Pancreas (tissue), 10 donors: ENCODE measurements around the gene MEAK7. TPM values are rescaled to one million over a fixed set of nuclear protein-coding genes. Genes with fewer than 3 reads are reported as not detected.
A peak's percentile ranks its signal among the peaks of the same experiment; 100 is the strongest.

Source experiments
- ATAC-seq, 4 donors: fragments of 200-7000 bp; cut with Tn5 transposase; one replicate each; pipeline versions ENCODE4 v1.8.0 to v1.9.1; 2020; ENCODE audit warnings: mild to moderate bottlenecking in 4 of 4, moderate library complexity in 4 of 4
- DNase-seq, 6 donors: peaks; one replicate each; pipeline ENCODE4 v3.0.0-alpha.2; 2020
- FAIRE-seq: peaks from 2 replicates; lab custom pipeline; 2012; peaks lifted over from hg19 to GRCh38; lab: Jason Lieb, UNC
- H3K27ac ChIP-seq, 4 donors: fragments of 200-600 bp; sonication (generic); 1 replicate in 3 of 4; 2 replicates in 1 of 4; pipeline versions ENCODE4 v1.5.0 to v1.8.0; 2020
- H3K27me3 ChIP-seq, 4 donors: fragments of 200-600 bp; one replicate each; pipeline ENCODE4 v1.8.0; 2021
- H3K36me3 ChIP-seq, 3 donors: fragments of 200-600 bp; sonication (generic) in 1 of 3; one replicate each; pipeline versions ENCODE4 v1.5.0 to v1.8.0; 2020 to 2021
- H3K4me1 ChIP-seq, 3 donors: fragments of 200-600 bp; one replicate each; pipeline ENCODE4 v1.8.0; 2021
- H3K4me3 ChIP-seq, 4 donors: fragments of 200-600 bp; sonication (generic) in 2 of 4; one replicate each; pipeline versions ENCODE4 v1.5.0 to v1.8.0; 2020 to 2021
- H3K9me3 ChIP-seq, 4 donors: fragments of 200-600 bp; one replicate each; pipeline ENCODE4 v1.8.0; 2021
- CTCF ChIP-seq, 4 donors: fragments of 200-600 bp; sonication (generic) in 3 of 4; IDR thresholded peaks; one replicate each; pipeline versions ENCODE4 v1.5.0 to v1.8.0; 2021; ENCODE audit warnings: antibody characterized with exemption in 4 of 4
- WGBS, 2 donors: extraction: QIAGEN DNeasy Blood & Tissue Kit; methylation state at CpG; one replicate each; pipeline ENCODE4 v1.1.7; 2013; 5-methylcytosine and 5-hydroxymethylcytosine counted together
- intact Hi-C, 3 donors: fragments of 100-400 bp; cut with DNase I; formaldehyde crosslinking; loops; one replicate each; pipeline versions ENCODE4 v1.11.1 to v1.14.2; 2022
- polyA plus RNA-seq, 2 donors: library from polyadenylated mRNA; stranded (reverse); fragments of 200-250 nt; gene quantifications; one replicate each; pipeline ENCODE4 v1.2.3, GENCODE V29; 2013
- total RNA-seq, 6 donors: library from RNA; stranded (reverse); fragmentation: NEBNext Ultra II Directional in 4 of 6; extraction: Animal tissue kit (Norgen Biotek cat#: 25700) in 4 of 6; gene quantifications; one replicate each; pipeline versions ENCODE4 v1.2.1 to v1.2.4, GENCODE V29; 2021 to 2023
- donor health status: healthy with polysubstance abuse.
- donor health status: DM: no; HTN: no; CAD: no; lungs with moderate emphysema.
- donor health status: DM: no; HTN: no; CAD: no.
- donor health status: control.
- donor health status: control.
- donor health status: Bipolar disorder and iron deficiency.
- donor health status: DM: yes; HTN: yes; CAD: no.
- donor health status: DM: no; HTN: no; CAD: no.
- donor health status: DM: no; HTN: no; CAD: no.
- donor health status: DM: yes; HTN: yes; CAD: no.

The MEAK7 gene
- total and polyA plus RNA-seq, 8 donors: 2.1 to 10.5 (median 4.8) TPM

GRCh38 chr16:84524346-84524920, 20.0 kb upstream of the MEAK7 start:
- DNase-seq: no peak
- no peak overlapping the region for H3K4me3 ChIP-seq
- no peak overlapping the region for H3K27ac ChIP-seq
- no peaks in the 10 kb centered on the region for H3K9me3 ChIP-seq
- WGBS, 2 donors: 77 to 80% methylated on average over 14 of the region's 14 CpGs
- no peak for ATAC-seq
- peaks cover 0 to 7% (median 0%) of the 10 kb centered on the region in 3 donors for H3K4me1 ChIP-seq
- no peak for TF ChIP-seq CTCF (IDR thresholded peaks at IDR 0.05)
- FAIRE-seq: no peak
- no peaks in the 10 kb centered on the region for H3K36me3 ChIP-seq
- intact Hi-C loops: no loop called here
- H3K27me3 ChIP-seq: no peaks in the 10 kb centered on the region

- FAIRE-seq: no peak
These were observed 17.0 kb upstream of the MEAK7 start for GRCh38 chr16:84521497-84521770.

GRCh38 chr16:84520725-84521496, 16.5 kb upstream of the MEAK7 start:
- no peaks in the 10 kb centered on the region for H3K9me3 ChIP-seq
- H3K4me3 ChIP-seq: no peak overlapping the region
- no peak overlapping the region for H3K27ac ChIP-seq
- DNase-seq (no peak), ATAC-seq (peak in 2 of 4 donors; percentile 12 to 36), FAIRE-seq (no peak)
- no peaks in the 10 kb centered on the region for H3K36me3 ChIP-seq
- WGBS, 2 donors: 55 to 58% methylated on average over 17 of the region's 17 CpGs
- intact Hi-C loops: no loop called here
- no peaks in the 10 kb centered on the region for H3K4me1 ChIP-seq
- no peak for TF ChIP-seq CTCF (IDR thresholded peaks at IDR 0.05)
- H3K27me3 ChIP-seq: no peaks in the 10 kb centered on the region

More at GRCh38 chr16:84521497-84521770, 17.0 kb upstream of the MEAK7 start:
- Histone ChIP-seq H3K27me3 (no peaks in the 10 kb centered on the region), H3K9me3 (no peaks in the 10 kb centered on the region), H3K4me3 (no peak overlapping the region), H3K27ac (no peak overlapping the region), H3K36me3 (no peaks in the 10 kb centered on the region), H3K4me1 (no peaks in the 10 kb centered on the region)
- no peak for TF ChIP-seq CTCF (IDR thresholded peaks at IDR 0.05)
- 66 to 71% methylated on average over 4 of the region's 4 CpGs for WGBS, 2 donors
- intact Hi-C loops: no loop called here
- DNase-seq (no peak), ATAC-seq (no peak)

GRCh38 chr16:84519855-84520254, 15.4 kb upstream of the MEAK7 start:
- no peaks in the 10 kb centered on the region for H3K27me3 ChIP-seq
- H3K4me1 ChIP-seq: no peaks in the 10 kb centered on the region
- intact Hi-C loops: loop anchor here in 1 of 3 donors (10.0 kb wide), 1 partner anchor 205 kb away; no protein-coding TSS in a partner anchor
- 66 to 71% methylated on average over 11 of the region's 11 CpGs for WGBS, 2 donors
- H3K36me3 ChIP-seq: no peaks in the 10 kb centered on the region
- DNase-seq: no peak
- FAIRE-seq: no peak
- TF ChIP-seq CTCF (IDR thresholded peaks at IDR 0.05): no peak
- H3K4me3 ChIP-seq: no peak overlapping the region
- H3K27ac ChIP-seq: no peak overlapping the region
- no peak for ATAC-seq
- no peaks in the 10 kb centered on the region for H3K9me3 ChIP-seq
